ENCODE results near the gene GLDC.
"Not testable (repeated sequence)": the region's sequence is repeated elsewhere in the genome, so short reads cannot be mapped to it uniquely, and the experiment has no call there.

Gene GLDC

GRCh38 chr9:6645355-6646292 is at the start of gene GLDC:
TSS of gene GLDC (minus strand) at chr9:6645729. CDS start at chr9:6645499, 230 bp downstream.
- DNase-seq (ENCODE audit: low read depth in 2 of 2) = peak; percentile 3 to 15

DNA sequence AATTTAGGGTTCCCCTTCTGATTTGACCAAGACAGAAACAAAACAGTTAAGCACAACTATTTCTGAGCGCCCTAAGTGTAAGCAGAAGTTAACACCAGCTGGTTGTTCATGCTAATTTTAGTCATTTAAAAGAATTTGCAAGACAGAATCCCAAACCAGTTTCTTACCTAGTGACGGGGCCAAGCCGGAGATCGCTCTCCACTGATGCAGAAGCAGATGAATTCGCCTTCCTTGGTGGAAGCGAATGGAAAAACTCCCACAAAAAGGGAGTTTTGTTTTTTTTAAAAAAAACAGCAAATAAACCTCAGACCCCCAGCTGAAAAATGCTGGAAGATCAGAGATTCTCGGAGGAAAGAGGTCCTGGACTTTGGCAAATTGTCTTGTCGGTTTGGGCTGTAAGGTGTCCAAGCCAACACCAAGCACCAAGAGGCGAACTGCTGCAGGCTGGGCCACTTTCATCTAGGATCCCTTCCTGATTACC is 47.4 kb upstream of the GLDC start:
- DNase-seq (ENCODE audit: low read depth in 2 of 2) = no peak

DNA sequence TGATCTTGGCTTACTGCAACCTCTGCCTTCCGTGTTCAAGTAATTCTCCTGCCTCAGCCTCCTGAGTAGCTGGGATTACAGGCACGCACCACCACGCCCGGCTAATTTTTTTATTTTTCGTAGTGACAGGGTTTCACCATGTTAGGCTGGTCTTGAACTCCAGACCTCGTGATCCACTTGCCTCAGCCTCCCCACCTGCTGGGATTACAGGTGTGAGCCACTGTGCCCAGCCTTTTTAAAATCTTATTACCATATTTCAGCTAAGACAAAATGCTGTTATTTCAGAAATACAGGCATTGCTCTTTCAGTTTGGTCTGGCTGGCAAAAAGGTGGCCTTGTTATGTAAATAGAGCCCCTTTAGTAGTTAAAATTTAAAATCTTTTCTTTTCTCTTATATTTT is 46.9 kb upstream of the GLDC start:
- no peak for DNase-seq (ENCODE audit: low read depth in 2 of 2)

- DNase-seq (ENCODE audit: low read depth in 2 of 2) = not testable (repeated sequence)
Measured at GRCh38 chr9:6690675-6691070, 45.1 kb upstream of the GLDC start.

GRCh38 chr9:6689893-6690674 is 44.6 kb upstream of the GLDC start:
- no peak for DNase-seq (ENCODE audit: low read depth in 2 of 2)

- no peak for DNase-seq (ENCODE audit: low read depth in 2 of 2)
Measured at GRCh38 chr9:6687180-6687579, 41.7 kb upstream of the GLDC start.

DNA sequence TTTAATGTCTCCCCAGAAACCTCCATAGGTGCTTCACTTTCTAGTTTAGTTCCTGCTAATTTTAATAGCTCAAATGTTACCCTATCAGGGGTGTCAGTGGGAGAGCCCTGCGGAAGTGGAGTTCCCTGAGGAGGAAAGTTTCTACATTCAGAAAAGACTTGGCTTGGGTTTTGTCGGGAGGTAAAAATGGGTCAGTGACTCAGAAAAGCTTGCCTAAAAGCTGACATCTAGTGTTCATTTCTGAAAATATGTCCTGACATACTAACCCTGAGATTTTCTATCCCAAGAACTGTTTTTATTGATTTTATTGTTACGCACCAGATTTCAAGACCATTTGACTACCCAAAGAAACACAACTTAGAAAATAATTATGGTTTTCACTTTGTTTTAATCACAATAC is 40.9 kb upstream of the GLDC start:
- no peak for DNase-seq (ENCODE audit: low read depth in 2 of 2)

- DNase-seq (ENCODE audit: low read depth in 2 of 2) = no peak
Measured at GRCh38 chr9:6681957-6682501, 36.5 kb upstream of the GLDC start.

DNA sequence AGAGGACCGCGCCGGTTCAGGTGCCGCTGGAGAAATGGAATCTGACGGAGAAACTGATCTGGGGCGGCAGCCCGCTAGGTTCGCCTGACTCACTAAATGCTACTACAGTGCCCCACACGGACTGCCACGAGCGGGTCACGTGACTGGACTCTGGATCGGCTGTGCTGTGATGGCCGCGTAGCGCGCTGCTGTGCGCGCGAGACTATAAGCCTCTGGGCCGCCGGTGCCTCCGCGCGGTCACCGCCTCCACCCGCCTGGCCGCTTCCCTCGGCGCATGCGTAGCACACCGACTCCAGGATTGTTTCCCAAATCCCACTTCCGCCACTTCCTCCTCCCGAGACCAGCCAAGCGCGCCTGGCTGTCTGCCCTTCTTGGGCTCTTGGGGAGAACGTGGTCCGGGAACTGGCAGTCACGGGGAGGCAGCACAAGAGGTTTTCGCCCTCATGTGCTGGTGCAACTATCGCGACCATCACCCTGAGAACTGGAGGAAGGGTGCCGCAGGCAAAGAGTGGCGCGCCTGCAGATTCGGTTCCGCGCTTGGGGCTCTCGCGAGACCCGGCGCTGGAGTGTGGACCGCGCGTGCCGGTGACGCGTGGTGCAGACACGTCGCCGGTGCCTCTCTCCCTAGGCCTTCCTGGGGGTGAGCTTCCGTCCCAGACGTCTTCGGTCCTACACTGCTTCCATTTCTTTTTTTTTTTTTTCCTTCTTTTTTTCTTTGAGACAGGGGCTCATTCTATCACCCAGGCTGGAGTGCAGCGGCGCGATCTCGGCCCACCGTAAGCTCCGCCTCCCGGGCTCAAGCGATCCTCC is 35.8 kb upstream of the GLDC start:
- peak; percentile 73 to 78 for DNase-seq (ENCODE audit: low read depth in 2 of 2)

- no peak for DNase-seq (ENCODE audit: low read depth in 2 of 2)
Measured at GRCh38 chr9:6680797-6681146, 35.2 kb upstream of the GLDC start.

- DNase-seq (ENCODE audit: low read depth in 2 of 2) = no peak
Measured at GRCh38 chr9:6677803-6678202, 32.3 kb upstream of the GLDC start.

- no peak for DNase-seq (ENCODE audit: low read depth in 2 of 2)
Measured at GRCh38 chr9:6676254-6676921, 30.9 kb upstream of the GLDC start.

- DNase-seq (ENCODE audit: low read depth in 2 of 2) = no peak
Measured at GRCh38 chr9:6675268-6675667, 29.7 kb upstream of the GLDC start.

DNA sequence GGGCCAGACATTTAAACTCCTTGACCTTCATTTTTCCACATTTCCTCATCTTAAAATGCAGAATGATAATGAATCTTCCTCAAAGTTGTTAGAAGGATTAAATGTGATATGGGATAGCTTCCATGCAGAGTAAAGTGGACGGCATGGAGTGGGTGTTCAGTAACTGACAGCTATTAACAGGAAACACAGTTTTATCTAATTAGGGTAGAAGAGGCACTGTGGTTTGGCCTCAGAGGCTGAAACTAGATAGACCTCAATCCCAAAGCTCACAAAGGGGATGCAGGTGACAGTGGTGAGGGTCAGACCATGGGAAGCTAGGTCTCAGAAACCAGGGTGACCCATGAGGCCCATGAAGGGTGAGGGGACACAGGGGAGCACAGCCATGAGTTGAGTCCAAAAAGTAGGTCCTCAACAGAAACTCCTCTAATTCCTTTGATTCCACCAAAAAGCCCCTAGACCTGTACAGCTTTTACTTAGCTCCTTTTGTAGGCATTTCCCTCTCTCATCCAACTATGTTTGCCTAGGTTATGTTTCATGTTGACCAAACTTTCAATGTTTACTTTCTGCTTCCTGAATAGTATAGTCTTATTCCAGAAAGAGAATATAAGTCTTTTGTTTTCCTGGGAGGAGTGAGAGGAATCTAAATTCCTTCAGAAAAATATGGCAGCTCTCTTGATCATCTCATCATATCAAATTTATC is 27.9 kb upstream of the GLDC start:
- no peak for DNase-seq (ENCODE audit: low read depth in 2 of 2)

- no peak for DNase-seq (ENCODE audit: low read depth in 2 of 2)
Measured at GRCh38 chr9:6672118-6672517, 26.6 kb upstream of the GLDC start.

DNA sequence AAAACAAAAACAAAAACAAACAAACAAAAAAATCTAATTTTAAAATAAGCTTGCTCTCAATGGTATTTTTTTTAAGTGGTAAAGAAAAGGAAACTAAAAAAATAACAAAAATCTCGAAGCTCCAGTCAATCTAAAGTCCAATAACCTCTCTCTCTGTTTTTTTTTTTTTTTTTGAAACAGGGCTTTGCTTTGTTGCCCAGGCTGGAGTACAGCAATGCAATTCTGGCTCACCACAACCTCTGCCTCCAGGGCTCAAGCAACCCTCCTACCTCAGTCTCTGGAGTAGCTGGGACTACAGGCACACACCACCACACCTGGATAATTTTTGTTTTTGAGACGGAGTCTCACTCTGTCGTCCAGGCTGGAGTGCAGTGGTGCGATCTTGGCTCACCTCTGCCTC is 25.9 kb upstream of the GLDC start:
- no peak for DNase-seq (ENCODE audit: low read depth in 2 of 2)

GRCh38 chr9:6669881-6670280 is 24.4 kb upstream of the GLDC start:
- no peak for DNase-seq (ENCODE audit: low read depth in 2 of 2)

DNA sequence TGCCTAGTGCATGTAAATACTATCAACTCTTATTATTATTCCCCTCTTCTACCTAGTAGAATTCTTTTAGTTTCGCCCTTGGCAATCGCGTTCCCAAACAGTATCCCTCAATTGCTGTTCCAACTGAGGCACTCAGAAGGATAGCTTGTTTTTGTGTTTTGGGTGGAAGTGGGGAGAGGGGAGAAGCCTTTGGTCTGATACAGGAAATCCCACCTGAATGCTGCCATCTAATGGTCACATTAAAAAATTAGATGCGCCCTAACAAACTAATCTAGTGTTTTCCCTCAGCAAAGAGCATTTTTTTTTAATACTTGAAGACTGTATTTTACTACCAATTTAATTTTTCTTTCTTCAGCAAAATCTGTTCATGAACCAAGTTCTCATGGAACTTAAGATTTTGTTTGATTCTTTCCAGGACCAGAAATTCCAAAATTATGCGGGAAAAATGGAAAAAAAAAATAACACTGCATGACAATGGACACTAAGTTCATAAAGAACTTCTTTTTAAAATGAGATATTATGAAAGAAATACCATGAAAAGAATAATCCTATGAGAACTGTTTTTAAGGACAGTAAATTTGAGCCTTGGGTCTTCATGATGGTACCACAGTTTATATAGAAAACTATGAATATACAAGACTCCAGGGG is 22.2 kb upstream of the GLDC start:
- DNase-seq (ENCODE audit: low read depth in 2 of 2) = no peak

- DNase-seq (ENCODE audit: low read depth in 2 of 2) = no peak
Measured at GRCh38 chr9:6667080-6667479, 21.6 kb upstream of the GLDC start.

DNA sequence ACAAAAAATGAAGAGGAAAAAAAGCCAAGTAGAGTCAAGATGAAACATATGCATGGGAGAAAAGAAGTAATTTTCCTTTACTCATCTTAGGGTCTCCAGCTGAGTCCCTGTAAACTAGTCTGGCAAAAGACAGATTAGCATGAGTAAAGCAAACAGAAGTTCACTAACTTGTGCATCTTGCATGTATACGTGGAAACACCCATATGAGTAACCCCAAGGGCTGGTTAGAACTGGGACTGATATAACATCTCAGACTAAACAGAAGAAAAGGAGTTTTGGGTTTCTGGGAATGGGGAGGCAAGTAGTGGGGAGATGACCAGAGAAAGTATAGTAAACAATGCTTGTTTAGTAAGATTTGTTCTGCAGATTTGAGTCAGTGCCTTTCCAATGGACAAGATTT is 20.1 kb upstream of the GLDC start:
- DNase-seq (ENCODE audit: low read depth in 2 of 2) = no peak

Data from stimulated activated CD4-positive, alpha-beta T cell treated with anti-CD3 and anti-CD28 coated beads, Interleukin-1b, Interleukin-23, amount 100 ng/mL, for 1 hour (primary cell).